ENCODE data around the gene ANXA11.

Gene ANXA11

GRCh38 chr10:80187465-80188409, 17.6 kb downstream of the ANXA11 start:
- DNase-seq, result peak; percentile 81 to 91

DNA sequence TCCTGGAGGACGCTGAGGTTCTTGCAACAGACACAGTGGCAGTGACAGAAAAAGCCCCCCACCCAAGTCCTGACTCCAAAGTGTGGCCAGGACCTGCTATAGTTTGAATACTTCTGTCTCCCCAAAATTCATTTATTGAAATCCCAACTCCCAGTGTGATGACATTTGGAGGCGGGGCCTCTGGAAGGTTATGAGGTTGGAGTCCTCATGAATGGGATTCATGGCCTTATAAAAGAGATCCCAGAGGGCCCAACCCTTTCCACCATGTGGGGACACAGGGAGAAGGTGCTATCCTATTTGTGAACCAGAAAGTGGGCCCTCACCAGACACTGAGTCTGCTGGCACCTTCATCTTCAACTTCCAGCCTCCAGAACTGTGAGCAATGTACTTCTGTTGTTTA, 18.3 kb downstream of the ANXA11 start:
- DNase-seq, result no peak

DNA sequence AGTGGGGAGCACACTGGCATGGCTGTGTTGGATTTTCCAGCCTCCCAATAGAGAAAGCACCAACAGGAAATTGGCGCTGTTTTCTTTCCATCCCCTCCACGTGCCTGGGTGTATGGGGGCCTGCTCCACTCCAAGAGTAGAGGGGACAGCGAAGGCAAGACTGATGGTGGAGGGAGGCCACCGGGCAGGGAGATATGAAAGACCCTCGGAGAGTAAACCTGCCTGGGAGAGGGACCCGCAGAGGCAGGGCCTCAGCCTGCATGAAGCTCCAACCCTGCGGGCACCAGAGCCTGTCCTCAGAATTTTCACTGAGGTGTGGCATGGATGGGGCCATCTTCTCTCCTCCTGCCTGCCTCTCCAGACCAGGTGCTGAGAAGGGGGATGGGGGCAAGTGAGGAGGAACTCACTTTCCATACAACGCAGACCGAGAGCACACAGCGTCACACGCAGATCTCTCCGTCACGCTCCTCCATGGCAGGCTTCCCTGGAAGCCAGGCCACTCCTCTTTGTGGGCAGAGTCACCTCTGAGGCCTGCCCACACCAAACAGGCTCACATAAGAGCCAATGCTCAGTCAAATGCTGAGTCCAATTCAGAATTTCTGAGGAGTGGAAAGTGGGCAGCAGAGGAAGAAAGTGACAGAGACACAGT, 18.8 kb downstream of the ANXA11 start:
- peak in 1 of 2 donors; percentile 48 for DNase-seq

- DNase-seq, result no peak
Measured at GRCh38 chr10:80185578-80186299, 19.6 kb downstream of the ANXA11 start.

DNA sequence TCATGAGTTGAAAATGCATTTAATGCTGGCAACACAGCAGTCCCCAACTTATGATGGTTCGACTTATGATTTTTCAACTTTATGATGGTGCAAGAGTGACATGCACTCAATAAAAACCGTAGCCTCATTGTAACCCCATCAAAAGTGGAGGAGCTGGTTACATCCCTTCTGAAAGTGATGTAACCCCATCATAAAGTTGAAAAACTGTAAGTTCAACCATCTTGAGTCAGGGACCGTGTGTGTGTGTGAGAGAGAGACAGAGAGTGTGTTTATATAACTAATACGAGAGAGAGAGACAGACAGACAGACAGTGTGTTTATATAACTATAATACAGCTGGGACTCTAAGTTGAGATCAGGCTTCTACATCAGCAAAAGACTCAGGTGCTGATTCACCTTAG, 21.0 kb downstream of the ANXA11 start:
- DNase-seq, result no peak

- DNase-seq, result no peak
Measured at GRCh38 chr10:80183436-80183835, 21.9 kb downstream of the ANXA11 start.

DNA sequence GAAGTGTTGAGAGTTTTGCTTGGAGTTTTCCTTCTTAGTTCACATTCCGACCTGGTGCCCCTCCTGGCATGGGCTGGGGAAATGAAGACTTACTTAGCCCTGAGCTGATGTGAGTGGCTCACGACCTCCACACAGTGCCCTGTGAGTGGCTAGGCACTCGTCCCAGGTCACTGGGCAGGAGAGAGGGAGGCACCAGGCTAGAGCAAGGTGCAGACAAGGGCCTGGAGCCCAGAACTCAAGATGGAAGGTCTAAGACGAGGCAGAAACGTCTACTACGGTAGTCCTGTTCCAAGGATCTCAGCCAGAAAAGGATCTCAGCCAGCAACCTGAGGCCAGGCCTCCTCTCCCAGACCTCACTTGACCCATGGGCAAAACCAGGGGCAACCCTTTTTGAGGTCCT, 22.4 kb downstream of the ANXA11 start:
- no peak for DNase-seq

GRCh38 chr10:80177781-80178636, 27.3 kb downstream of the ANXA11 start:
- DNase-seq, result no peak

GRCh38 chr10:80176526-80176925, 28.8 kb downstream of the ANXA11 start:
- DNase-seq, result no peak

- no peak for DNase-seq
Measured at GRCh38 chr10:80174641-80175395, 30.5 kb downstream of the ANXA11 start.

GRCh38 chr10:80173466-80173865, 31.9 kb downstream of the ANXA11 start:
- no peak for DNase-seq

GRCh38 chr10:80172896-80173295, 32.4 kb downstream of the ANXA11 start:
- DNase-seq, result no peak

GRCh38 chr10:80171248-80171660, 34.1 kb downstream of the ANXA11 start:
- DNase-seq, result no peak

DNA sequence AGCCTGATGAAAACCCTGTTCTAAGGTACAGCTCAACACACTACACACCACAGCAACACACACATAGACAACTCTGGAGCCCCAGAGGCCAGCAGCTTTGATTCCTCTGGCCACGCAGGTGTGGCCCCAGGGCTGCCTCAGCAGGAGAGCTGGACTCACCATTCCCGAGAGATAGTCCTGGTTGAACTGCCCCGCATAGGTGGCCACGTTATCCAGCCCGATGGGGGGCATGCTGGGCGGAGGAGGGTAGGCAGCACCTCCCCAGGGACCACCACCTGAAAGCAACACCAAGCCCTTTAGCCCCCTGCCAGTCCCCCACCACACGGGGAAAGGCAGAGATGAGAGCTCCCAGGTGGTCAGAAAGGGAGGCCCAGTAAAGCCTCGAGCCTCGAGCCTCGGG, 34.7 kb downstream of the ANXA11 start:
- DNase-seq, result no peak

GRCh38 chr10:80170026-80170425, 35.3 kb downstream of the ANXA11 start:
- DNase-seq, result no peak

DNA sequence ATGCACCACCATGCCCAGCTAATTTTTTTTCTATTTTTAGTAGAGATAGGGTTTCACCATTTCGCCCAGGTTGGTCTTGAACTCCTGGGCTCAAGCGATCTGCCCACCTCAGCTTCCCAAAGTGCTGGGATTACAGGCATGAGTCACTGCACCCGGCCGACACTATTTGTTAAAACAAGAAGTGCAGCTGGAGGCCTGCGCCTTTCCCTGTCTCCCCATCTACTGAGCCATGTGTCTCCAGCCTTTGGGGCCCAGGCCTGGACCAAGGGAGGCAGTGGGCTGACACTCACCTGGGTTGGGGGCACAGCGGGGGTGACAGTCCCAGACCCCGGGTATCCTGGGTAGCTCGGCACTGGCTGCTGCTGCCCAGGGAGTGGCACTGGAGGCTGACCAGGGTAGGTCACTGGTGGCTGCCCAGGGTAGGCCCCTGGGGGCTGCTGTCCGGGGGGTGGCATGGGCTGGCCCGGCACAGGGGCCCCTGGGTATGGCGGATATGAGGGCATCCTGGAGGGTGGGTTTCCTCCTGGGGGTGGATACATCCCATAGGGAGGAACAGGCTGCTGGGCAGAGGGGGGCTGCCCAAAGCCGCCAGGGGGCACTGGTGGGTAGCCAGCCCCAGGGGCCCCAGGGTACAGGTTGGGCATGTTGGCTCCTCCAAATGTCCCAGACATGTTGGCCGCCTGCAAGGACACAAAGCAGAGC, 36.5 kb downstream of the ANXA11 start:
- DNase-seq, result peak in 1 of 2 donors; percentile 43

DNA sequence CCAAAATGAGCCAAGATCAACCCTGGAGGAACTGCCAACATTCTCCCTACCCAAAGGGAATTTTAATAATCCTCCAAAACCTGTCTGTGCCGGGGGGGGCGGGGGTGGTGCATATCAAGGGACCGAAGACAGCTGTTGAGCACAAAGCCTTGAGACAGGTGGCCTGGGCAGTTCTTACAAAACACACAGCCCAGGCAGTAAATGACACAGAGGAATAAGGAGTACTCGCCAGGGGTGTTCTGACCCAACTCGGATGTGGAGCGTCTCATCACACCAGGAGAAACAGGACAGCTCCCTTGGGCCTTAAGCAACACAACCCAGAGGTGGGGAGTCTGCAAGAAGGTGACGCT, 37.2 kb downstream of the ANXA11 start:
- no peak for DNase-seq

DNA sequence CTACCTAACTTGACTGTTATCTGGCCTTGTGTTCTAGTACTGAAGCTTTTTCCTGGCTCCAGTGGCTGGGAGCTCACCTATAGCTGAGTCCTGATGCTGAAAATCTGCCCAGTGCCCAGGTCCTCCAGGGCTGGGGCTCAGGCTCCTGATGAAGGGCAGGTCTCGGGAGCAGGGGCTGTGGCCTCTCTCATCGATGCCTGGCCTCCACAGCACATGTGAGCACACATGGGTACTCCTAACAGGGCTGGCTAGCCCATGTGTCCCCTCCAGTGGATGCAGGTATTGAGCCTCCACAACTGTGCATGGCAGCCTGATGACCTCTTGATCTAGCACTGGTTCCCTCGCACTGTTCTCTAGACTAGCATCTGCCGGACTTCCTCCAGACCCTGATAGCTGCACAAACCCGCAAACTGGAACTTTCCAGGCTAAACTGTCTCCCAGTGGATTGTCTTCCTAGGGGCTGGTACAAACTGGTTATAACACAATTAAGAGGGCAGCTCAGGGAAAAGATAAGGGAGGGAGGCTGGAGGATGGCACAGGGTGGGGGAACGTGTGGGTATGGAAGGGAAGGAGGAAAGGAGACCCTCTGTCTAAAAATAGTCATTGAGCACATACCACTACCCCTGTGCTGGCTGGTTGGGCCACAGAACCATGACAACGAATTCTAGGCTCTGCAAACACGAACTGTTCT, 37.7 kb downstream of the ANXA11 start:
- no peak for DNase-seq

DNA sequence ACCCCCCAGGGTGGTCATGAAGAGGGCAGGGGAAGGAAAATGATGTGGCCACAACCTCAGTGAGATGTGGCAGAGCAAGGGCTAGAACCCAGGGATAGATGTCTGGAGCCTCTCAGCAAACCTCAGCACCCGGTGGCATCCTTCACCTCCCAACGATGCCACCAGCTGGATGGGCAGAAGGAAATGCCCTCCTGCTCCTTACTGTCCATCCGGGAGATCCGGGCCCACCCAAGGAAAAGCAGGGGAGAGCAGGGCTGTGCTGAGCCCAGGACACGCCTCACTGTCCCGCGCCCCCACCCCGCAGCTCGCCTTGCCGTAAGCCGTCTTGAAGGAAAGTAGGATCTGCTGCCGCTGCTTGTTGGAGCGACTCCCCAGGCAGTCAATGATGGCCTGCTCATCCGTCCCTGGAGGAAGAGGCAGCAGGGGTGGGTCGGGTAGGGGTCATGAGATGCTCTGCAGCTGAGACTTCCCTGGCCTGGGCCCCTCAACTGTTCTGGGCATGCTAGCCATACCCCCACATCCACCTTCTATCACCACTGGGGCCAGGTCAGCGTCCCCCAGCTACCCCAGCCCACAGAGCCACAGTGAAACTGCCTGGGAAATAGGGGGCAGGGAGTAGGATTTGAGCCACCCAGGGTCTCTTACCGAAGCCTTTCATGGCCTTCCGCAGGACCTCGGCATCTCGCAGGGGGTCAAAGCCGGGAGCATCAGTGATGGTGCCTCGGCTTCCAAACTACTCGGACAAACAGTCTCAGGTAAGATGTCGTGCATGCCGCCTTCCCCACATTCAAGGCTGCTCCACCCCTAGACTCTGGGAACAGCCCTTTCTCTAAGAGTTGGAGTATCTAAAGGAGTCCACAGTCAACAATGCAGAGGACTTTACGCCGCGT, 38.5 kb downstream of the ANXA11 start:
- DNase-seq, result no peak

DNA sequence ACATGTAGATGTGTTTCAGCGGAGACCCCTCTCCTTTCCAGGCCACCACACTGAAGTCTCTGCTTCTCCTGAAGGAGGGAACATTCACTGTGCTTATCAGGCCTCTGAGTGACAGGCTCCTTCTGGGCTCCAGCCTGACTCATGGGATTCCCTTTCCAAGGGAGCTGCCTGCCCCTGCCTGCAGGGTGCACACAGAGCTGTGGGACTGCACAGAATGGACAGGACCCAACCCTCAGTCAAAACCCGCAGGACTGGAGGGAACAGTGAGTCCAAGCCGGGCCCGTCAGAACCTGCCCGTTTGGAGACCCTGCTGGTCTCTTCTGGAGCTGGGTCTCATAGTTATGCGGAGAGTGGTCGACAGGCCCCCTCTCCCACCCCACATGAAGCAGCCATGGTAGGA, 40.2 kb downstream of the ANXA11 start:
- DNase-seq, result no peak
